Measurements from ENCODE around the gene LHPP. TPM values are rescaled to one million over a fixed set of nuclear protein-coding genes. Genes with fewer than 3 reads are reported as not detected.
A peak's percentile ranks its signal among the peaks of the same experiment; 100 is the strongest.

The LHPP gene
- total and polyA plus RNA-seq, 11 donors, result 5.6 to 23.5 (median 13.2) TPM

- DNase-seq, result peak in 2 of 5 donors; percentile 19 to 44
- intact Hi-C loops (cut with DNase I), result no loop called here
- Histone ChIP-seq H3K4me3 (no peak overlapping the region), H3K27ac (no peak overlapping the region), H3K36me3 (no peaks in the 10 kb centered on the region), H3K9me3 (no peaks in the 10 kb centered on the region), H3K27me3 (no peaks in the 10 kb centered on the region), H3K4me1 (no peaks in the 10 kb centered on the region)
- no peak for ATAC-seq
- 91 to 96% (median 93%) methylated on average over 23 to 29 of the region's 29 CpGs for WGBS, 4 donors
- TF ChIP-seq CTCF (IDR thresholded peaks at IDR 0.05) (no peak), POLR2A (IDR thresholded peaks at IDR 0.05) (no peak)
Observed at GRCh38 chr10:124601431-124602120, 140.0 kb downstream of the LHPP start.

- TF ChIP-seq POLR2A (IDR thresholded peaks at IDR 0.05) (no peak), CTCF (IDR thresholded peaks at IDR 0.05) (no peak)
- H3K4me1 ChIP-seq, result no peaks in the 10 kb centered on the region
- no peak overlapping the region for H3K27ac ChIP-seq
- H3K4me3 ChIP-seq, result no peak overlapping the region
- no peaks in the 10 kb centered on the region for H3K27me3 ChIP-seq
- WGBS, 4 donors, result 80 to 94% (median 85%) methylated on average over 11 to 12 of the region's 12 CpGs
- H3K9me3 ChIP-seq, result no peaks in the 10 kb centered on the region
- DNase-seq (peak in 1 of 5 donors; percentile 22), ATAC-seq (no peak)
- intact Hi-C loops (cut with DNase I), result no loop called here
- no peaks in the 10 kb centered on the region for H3K36me3 ChIP-seq
Observed at GRCh38 chr10:124602121-124602561, 140.5 kb downstream of the LHPP start.

- WGBS, 4 donors, result 92 to 96% (median 93%) methylated on average over 11 to 12 of the region's 12 CpGs
- Histone ChIP-seq H3K27me3 (no peaks in the 10 kb centered on the region), H3K9me3 (no peaks in the 10 kb centered on the region), H3K27ac (no peak overlapping the region), H3K4me1 (no peaks in the 10 kb centered on the region), H3K36me3 (no peaks in the 10 kb centered on the region), H3K4me3 (no peak overlapping the region)
- ATAC-seq (no peak), DNase-seq (peak in 2 of 5 donors; percentile 14 to 53)
- intact Hi-C loops (cut with DNase I), result no loop called here
- TF ChIP-seq CTCF (IDR thresholded peaks at IDR 0.05), result no peak
- no peak for TF ChIP-seq POLR2A (IDR thresholded peaks at IDR 0.05)
Observed at GRCh38 chr10:124602646-124603365, 141.2 kb downstream of the LHPP start.

- intact Hi-C loops (cut with DNase I), result no loop called here
- H3K4me1 ChIP-seq, result no peaks in the 10 kb centered on the region
- H3K4me3 ChIP-seq, result no peak overlapping the region
- no peaks in the 10 kb centered on the region for H3K36me3 ChIP-seq
- TF ChIP-seq POLR2A (IDR thresholded peaks at IDR 0.05) (no peak), CTCF (IDR thresholded peaks at IDR 0.05) (no peak)
- 93 to 94% (median 93%) methylated on average over 10 to 18 of the region's 18 CpGs for WGBS, 4 donors
- DNase-seq (peak in 3 of 5 donors; percentile 16 to 34 (median 22)), ATAC-seq (no peak)
- H3K27me3 ChIP-seq, result no peaks in the 10 kb centered on the region
- no peak overlapping the region for H3K27ac ChIP-seq
- no peaks in the 10 kb centered on the region for H3K9me3 ChIP-seq
Observed at GRCh38 chr10:124603376-124604213, 142.0 kb downstream of the LHPP start.

Data from heart left ventricle (tissue), 16 donors.